ENCODE data around the gene EPHB2.

- TF ChIP-seq CTCF (IDR thresholded peaks at IDR 0.05) (no peak), POLR2A (IDR thresholded peaks at IDR 0.05) (no peak), EP300 (IDR thresholded peaks at IDR 0.05) (no peak)
These were observed 21.1 kb upstream of the EPHB2 start for GRCh38 chr1:22689505-22689904.
